Right ventricle myocardium superior (tissue), 1 donor: Measurements from ENCODE around the gene GALNT9. TPM values are rescaled to one million over a fixed set of nuclear protein-coding genes. Genes with fewer than 3 reads are reported as not detected.

ENCODE experiments used
- total RNA-seq: library from RNA; stranded (reverse); fragmentation: NEBNext Ultra II Directional; extraction: Animal tissue kit (Norgen Biotek cat#: 25700); gene quantifications from one replicate; pipeline ENCODE4 v1.2.1, GENCODE V29; 2021
- donor health status: DM: no; HTN: yes; CAD: no; lungs with severe emphysema.

GALNT9 gene
- total RNA-seq, 1 donor from 2014 or later = not detected

Other genes with a start within 250 kb of the GALNT9 start
- gene DDX51, start 185.3 kb downstream of the GALNT9 start, total RNA-seq = 10.3 TPM
- 9.5 TPM for gene NOC4L, start 185.1 kb downstream of the GALNT9 start, total RNA-seq
- 58.6 TPM for gene FBRSL1, start 160.6 kb upstream of the GALNT9 start, total RNA-seq